Left renal cortex interstitium (tissue), 4 donors: ENCODE data around the gene SIRT6. TPM values are rescaled to one million over a fixed set of nuclear protein-coding genes. Genes with fewer than 3 reads are reported as not detected.
"Not testable (repeated sequence)": the region's sequence is repeated elsewhere in the genome, so short reads cannot be mapped to it uniquely, and the experiment has no call there.

ENCODE experiments used
- DNase-seq, 4 donors: peaks; one replicate each; pipeline ENCODE4 v3.0.0-alpha.2; 2013; ENCODE audit warnings: low read depth in 4 of 4, low spot score in 2 of 4, missing footprints in 1 of 4
- polyA plus RNA-seq, 4 donors: library from polyadenylated mRNA; unstranded; fragments of 120-200 nt; gene quantifications; one replicate each; pipeline ENCODE4 v1.2.1, GENCODE V29; 2013; ENCODE audit not compliant: insufficient read length in 4 of 4

Gene SIRT6
- polyA plus RNA-seq, 4 donors = 14.8 to 28.3 (median 22.7) TPM

DNA sequence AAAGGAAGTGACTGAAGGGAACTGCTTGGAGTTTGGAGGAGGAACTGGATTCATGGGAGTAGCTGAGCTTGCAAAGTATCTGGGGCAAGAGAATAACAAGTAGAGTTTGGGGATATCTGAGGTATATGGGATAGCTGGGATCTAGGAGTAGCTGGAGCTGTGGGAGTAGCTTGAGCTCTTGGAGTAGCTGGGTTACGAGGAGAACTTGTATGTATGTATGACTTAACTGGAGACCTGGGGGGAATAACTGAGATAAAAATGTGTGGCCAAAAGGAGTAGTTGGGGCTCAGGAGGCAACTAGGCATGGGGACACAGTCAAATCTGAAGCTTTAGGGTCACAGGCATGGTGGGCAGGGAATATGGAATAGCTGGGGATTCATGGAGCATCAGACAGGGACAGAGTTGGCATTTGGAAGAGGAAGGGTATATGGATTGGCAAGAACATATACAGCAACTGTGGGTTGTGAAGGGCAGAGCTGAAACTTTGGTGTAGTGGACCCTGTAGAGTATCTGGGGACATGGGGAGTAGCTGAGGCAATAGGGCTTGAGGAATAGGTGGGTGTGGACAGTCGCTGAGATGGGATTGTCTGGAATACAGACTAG lies 18.7 kb upstream of the SIRT6 start:
- DNase-seq = no peak

DNA sequence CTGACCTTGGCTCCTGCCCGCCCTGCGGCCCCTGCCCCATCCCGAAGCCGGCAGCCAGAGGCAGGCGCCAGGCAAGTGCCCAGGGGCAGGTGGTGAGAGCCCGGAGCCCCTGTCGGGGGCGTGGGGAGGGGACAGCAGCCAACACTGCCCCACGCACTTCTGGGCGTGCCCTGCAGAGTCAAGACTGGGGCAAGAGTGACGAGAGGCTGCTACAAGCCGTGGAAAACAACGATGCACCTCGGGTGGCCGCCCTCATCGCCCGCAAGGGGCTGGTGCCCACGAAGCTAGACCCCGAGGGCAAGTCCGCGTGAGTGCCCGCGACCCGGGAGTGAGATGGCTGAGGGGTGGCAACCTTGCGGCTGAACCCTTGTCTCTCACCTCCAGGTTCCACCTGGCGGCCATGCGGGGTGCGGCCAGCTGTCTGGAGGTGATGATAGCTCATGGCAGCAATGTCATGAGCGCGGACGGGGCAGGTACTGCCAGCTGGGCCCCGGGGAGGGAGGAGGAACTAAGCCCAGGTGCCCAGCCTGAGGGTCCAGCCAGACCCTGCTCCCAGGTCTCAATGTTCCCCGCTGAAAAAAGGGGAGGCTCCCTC lies 17.4 kb upstream of the SIRT6 start:
- DNase-seq = no peak

DNA sequence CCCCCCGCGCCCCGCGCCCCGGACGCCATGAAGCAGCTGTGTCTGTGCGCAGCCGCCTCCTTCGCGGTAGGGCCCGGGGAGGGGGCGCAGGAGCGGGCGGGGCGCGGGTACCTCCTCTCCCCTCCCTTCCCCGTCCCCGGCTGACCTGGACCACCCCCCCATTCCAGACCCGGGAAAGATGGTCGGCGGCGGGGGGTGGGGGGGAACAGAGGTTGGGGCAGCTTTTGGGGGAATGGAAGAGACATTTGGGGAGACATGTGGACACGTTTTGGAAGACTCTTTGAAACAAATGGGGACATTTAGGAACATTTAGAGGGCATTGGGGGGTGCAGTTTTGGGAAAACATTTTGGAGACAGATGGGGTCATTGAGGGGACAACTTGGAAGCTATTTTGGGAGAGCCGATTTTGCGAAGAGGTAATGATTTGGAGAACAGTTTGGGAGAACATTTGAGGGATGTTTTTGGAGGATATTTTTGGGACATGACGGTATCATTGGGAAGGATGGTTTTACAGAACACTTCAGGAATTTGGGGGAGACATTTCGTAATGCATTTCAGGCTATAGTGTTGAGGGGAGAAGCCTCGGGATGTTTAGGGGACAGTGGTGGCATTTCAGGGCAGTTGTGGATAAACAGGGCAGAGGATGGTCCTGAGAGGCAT lies 16.2 kb upstream of the SIRT6 start:
- DNase-seq = no peak

DNA sequence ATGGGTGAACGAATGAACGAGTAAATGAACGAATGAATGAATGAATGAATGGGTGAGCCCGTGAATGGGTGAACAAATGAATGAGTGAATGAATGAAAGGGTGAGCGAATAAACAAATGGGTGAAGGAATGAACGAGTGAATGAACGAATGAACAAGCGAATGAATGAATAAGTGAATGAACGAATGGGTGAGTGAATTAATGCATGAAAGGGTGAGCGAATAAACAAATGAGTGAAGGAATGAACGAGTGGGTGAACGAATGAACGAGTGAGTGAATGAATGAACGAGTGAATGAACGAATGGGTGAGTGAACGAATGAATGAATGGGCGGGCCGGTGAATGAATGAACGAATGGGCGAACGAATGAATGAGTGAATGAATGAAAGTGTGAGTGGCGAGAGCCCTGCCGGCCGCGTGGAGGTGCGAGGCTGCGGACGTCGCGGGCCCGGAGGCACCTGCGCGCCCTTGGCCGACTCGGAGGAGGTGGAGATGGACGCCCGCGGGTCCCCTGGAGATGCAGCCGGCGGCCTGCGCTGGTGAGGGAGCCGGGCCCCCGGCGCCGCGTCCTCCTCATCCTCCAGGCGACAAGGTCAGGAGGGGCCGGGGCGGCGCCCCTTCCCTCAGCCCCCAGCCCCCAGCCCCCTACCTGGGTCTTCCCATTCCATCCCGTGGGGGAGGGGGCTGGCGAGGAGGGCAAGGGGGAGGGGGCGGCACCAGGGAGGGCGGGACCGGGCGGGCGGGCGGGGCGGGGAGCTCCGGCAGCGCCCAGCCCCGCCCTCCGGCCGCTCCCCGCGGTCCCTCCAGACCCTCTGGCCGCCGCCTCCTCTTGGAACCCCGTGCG lies 15.5 kb upstream of the SIRT6 start:
- DNase-seq = no peak

DNA sequence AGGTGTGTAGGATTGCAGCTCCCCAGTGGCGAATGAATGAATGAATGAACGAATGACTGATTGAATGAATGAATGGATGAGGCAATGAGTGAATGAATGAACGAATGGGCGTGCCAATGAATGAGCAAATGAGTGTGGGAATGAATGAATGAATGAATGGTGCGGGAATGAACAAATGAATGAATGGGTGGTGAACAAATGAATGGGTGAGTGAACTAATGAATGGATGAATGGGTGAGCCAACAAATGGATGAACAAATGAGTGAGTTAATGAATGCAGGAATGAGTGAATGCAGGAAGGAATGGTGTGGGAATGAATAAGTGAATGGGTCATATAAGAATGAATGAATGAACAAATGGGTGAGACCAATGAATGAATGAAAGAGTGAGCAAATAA lies 14.9 kb upstream of the SIRT6 start:
- DNase-seq = no peak

DNA sequence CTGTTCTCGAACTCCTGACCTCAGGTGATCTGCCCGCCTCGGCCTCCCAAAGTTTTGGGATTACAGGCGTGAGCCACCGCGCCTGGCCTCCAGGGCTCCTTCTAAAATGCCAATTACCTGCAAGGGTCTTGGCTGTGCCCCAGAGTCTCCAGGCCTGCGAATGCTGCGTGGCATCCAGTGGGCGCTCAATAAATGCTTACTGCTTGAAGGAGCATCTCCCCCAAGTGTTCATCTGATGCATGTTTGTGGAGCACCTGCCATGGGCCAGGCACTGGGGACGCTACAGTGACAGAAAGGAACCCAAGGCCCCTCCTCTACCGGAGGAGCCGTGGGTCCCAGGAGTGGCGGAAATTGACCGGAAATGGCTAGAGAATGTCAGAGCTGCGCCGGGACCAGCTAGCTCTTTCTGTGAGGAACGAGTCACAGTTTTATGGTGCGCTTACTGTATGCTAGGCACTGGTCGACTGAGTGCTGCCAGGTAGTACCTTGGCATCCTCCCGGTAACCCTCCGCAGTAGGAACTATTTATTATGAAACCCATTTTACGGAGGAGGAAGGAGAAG lies 14.3 kb upstream of the SIRT6 start:
- DNase-seq = no peak

DNA sequence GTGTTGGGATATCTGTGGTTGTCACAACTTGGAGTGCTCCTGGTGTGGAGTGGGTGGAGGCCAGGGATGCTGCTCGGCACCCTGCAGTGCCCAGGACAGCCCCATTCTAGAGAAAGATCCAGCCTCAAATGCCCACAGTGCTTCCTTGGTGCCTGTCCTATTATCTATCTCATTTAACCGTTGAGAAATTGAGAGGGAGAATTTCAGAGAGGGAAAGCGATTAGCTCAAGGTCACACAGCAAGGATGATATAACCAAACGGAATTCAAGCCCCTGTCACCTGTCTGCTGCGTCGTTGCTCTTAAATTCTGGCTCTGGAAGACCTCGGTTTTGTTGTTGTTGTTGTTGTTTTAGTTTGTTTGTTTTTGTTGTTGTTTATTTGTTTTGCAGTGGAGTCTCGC lies 13.6 kb upstream of the SIRT6 start:
- DNase-seq = no peak

DNA sequence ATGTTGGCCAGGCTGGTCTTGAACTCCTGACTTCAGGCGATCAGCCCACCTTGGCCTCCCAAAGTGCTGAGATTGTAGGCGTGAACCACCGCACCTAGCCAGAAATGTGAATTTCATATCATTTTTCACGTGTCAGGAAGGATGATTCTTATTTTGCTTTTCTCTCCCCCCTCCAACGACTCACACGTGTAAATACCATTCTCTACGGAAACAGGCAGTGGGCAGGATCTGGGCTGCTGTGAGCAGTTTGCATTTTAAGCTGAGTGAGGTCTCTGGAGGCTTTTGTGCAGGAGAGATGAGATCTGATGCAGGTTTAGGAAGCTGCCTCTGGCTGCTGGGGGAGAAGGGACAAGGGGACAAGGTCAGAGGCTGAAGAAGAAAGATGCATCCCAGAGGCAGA lies 12.0 kb upstream of the SIRT6 start:
- DNase-seq = no peak

DNA sequence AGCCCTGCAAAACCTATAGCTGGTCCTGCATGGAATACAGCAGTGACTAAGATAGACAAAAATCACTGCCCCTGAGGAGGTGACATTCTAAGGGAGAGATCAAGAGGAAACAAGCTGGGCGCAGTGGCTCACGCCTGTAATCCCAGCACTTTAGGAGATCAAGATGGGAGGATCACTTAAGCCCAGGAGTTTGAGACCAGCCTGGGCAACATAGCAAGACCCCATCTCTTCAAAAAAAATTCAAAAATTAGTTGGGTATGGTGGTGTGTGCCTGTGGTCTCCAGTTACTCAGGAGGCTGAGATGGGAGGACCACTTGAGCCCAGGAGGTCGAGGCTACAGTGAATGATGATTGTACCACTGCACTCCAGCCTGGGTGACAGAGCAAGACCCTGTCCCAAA lies 10.2 kb upstream of the SIRT6 start:
- not testable (repeated sequence) for DNase-seq

DNA sequence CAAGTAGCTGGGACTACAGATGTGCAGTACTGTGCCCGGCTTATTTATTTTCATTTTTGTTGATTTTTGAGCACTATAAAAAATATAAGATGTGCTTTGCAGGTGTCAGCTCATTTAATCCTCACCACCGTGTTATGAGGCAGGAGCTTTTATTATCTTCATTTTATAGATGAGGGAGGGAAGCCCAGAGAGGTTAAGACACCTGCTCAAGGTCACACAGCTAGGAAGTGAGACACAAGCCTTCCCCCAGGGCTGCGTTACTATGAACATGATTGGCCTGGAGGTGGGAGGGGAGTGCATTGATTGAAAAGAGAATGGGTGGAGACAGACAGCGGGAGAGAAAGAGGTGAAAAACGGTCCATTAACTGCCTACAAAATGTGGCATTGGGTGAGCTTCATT lies 7.3 kb upstream of the SIRT6 start:
- no peak for DNase-seq

DNA sequence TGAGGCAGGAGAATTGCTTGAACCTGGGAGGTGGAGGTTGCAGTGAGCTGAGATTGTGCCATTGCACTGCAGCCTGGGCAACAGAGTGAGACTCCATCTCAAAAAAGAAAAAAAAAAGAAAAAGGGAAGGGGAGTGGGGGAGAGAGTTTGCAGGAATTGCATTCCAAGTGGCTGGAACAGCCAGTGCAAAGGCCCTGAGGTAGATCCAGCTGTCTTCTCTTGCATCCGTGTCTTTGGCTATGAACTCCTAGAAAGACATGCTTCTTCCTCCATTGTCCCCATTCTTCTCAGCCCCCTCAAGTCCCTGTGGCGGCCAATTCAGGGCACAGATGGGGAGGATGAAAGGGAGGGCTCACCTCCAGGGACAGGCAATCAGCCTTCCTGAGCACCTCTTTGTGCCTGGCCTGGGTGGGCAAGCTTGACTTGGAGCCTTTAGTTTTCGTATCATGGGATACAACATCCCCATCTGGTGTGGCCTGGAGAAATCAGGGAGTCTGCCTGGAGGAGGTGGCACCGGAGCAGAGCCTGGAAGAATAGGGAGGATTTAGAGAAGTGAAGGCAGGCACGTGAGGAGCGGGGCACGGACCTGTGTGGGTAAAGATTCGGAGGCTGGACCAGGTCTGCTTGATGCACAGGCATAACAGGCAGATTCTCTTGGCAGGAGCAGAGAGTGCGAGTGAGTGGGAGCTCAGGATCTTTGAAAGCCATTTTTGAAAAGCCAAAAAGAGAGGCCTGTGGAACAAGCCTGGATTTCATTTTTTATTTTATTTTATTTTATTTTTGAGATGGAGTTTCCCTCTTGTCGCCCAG lies 5.2 kb upstream of the SIRT6 start:
- DNase-seq = no peak

DNA sequence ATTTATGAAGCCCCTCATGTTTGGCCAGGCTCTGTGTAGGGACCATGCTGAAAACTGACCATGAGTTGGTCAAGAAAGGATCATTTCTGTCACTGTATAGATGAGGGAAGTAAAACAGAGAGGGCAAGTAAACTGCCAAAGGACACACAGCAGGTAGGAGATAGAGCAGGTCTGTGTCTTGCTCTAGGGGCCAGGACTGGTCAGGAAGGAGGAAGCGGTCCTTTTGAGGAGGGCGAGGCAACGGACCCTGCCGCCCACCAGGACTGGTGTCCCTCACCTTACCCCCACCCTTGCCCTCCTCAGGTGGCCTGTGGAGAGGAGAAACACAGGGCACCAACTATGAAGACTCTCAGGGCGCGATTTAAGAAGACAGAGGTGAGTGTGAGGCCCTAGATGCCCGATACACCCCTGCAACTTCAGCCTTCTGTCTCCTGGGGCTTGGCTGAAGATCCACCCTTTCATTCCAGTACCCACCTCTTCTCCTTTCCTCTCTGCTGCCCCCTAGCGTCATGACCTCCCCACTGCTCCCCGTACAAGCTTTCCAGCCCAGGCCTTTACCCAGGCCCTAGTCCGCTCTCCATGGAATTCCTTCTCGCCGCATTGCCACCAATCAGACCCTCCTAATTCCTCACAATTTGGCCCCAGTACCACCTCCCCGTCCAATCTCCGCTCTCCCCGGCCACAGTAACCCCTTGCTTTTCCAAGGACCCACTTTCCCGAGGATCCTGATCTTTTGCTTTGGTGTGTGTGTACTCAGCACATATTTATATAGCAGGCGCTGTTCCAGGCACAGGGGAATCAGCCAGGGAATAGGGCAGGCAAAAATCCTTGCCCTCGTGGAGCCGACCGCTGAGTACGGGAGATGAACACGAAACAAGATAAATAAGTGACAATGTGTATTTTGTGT lies 4.0 kb upstream of the SIRT6 start:
- peak in 1 of 4 donors; percentile 63 for DNase-seq

DNA sequence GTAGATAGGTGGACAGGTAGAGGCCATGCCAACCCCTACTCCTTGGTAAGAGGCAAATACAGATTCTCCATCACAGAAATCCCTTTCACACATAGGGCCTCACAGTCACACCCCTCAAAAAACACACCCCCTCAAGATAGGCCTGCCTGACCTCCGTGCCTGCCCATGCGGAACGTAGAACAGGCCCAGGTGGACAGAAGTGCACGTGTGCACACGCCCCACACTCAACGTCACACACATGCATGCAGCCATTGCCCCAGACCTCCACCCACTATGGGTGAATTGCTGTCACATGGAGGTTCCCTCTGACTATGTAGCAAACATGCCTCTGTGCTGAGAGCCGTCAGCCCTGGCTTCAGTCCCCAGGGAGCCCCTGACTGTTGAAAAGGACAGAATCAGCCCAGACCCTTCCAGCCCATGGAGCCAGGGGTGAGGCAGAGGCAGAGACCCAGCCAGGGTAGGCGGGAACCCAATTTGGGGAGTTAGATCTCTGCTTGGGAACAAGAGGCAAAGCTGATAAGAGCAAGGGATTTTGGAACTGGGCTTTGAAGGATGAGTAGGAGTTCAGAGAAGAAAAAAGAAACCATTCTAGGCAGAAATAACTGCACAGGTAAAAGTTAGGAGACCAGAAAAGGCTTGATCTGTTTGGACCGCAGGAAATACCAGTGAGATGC lies 3.2 kb upstream of the SIRT6 start:
- DNase-seq = no peak

DNA sequence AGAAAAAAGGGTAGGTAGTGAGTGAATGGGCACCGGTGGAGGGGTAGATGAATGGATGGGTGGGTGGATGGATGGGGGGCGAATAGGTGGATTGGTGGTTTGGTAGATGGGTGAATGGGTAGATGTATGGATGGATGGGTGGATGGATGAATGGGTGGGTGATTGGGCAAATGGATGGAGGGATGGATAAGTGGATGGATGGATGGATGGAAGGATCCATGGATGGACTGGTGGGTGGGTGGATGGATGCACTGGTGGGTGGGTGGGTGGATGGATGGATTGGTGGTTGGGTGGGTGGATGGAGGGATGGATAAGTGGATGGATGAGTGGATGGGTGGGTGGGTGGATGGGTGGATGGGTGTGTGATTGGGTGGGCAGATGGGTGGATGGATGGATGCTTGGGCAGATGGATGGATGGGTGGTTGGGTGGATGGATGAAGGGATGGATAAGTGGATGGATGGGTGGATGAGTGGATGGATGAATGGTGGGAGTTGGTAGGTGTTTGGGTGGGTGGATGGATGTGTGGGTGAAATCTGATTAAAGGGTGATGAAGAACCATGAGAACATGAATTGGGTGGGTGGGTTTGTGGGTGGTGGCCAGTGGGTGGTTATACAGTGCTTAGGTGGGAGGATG lies 2.5 kb upstream of the SIRT6 start:
- DNase-seq = no peak

DNA sequence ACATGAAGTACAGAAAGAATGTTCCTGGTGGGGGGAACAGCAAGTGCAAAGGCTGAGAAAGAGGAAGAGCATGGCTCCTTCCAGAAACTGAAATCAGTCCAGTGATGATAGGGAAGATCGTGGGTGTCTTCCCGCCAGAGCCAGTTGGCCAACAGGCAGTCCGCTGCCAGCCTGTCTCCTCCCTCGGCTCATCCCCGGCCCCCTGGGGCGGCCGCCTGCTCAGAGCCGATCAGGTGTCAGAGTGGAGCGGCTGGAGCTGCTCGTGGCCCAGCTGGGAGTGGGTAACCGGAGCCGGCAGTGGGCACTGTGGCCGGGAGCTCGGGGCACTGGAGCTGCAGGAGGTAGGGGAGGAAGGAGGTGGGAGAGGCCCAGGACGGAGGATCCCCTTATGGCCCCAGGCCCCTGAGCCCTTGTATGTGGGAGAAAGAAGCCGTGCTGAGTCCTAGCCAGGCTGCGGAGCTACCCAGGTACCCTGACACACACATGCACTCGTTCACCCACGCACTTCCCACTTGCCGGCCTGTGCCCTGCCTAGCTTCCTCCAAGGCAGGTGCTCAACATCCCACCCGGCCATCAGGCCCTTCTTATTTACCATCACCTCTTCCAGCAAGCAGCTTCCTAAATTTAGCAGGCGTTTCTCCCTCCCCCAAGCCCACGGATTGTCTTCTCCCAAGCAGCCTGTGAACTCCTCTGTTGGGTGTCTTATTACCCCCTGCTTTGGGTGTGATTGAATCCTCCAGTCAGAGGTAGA lies 1.8 kb upstream of the SIRT6 start:
- no peak for DNase-seq

DNA sequence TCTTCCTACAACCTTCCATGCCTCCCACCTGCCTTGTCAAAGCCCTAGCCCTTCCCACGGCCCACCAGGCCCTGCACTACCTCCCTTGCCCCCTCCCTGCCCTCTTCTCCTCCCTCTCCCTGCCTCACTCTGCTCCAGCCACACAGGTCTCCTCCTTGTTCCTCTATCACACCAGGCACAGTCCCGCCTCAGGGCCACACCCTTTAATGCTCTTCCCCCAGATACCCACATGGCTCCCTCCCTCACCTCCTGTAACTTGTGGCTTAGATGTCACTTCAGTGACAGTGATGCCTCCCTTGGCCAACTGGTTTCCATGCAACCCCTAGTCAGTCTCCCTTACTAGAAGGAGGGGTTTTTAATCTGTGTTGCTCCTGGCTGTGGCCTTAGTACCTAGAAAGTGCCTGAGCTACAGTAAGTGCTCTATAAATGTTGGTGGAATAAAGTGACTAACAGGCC lies 1.3 kb downstream of the SIRT6 start:
- DNase-seq = no peak

DNA sequence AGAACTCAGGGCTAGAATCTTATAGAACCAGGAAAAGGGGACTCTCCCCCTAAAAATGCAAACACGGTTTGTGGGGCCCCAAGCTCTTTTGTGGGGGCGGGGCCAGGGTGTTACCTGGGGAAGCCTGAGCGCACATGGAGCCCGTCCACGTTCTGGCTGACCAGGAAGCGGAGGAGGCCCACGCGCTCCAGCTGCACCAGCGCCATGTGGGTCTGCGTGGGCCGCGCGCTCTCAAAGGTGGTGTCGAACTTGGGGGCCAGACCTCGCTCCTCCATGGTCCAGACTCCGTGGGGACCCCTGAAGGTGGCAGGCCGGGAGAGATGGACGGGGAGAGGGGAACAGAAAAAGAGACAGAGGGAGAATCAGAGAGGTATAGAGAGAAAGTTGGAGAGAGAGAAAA lies 3.4 kb downstream of the SIRT6 start:
- no peak for DNase-seq
